ENCODE results near the gene UBASH3B. TPM values are rescaled to one million over a fixed set of nuclear protein-coding genes. Genes with fewer than 3 reads are reported as not detected.

UBASH3B gene
- total and polyA plus RNA-seq, 9 donors, result 3.8 to 11.1 (median 4.5) TPM

GRCh38 chr11:122803716-122804115 lies 148.2 kb downstream of the UBASH3B start:
- DNase-seq, result no peak
- H3K27ac ChIP-seq (ENCODE audit: low read length), result no peak overlapping the region
- peaks cover 10% of the 10 kb centered on the region for H3K4me1 ChIP-seq (ENCODE audit: control insufficient read depth, insufficient read depth, low read length)
- no peaks in the 10 kb centered on the region for H3K9me3 ChIP-seq (replicated peaks; ENCODE audit: control insufficient read depth, low read depth, low read length)
- no peak overlapping the region for H3K4me3 ChIP-seq (ENCODE audit: low read length)
- no peaks in the 10 kb centered on the region for H3K27me3 ChIP-seq (ENCODE audit: control insufficient read depth, insufficient read depth, low read length)
- WGBS (ENCODE audit: insufficient coverage), result 81% methylated on average over 3 of the region's 5 CpGs
- peaks cover 5% of the 10 kb centered on the region for H3K36me3 ChIP-seq (ENCODE audit: control insufficient read depth, insufficient read depth, low read length)

- H3K27me3 ChIP-seq (ENCODE audit: control insufficient read depth, insufficient read depth, low read length), result no peaks in the 10 kb centered on the region
- peaks cover 13% of the 10 kb centered on the region for H3K4me1 ChIP-seq (ENCODE audit: control insufficient read depth, insufficient read depth, low read length)
- H3K4me3 ChIP-seq (ENCODE audit: low read length), result no peak overlapping the region
- H3K9me3 ChIP-seq (replicated peaks; ENCODE audit: control insufficient read depth, low read depth, low read length), result no peaks in the 10 kb centered on the region
- DNase-seq, result no peak
- no peak overlapping the region for H3K27ac ChIP-seq (ENCODE audit: low read length)
- 50% methylated on average over 1 of the region's 4 CpGs for WGBS (ENCODE audit: insufficient coverage)
- peaks cover 4% of the 10 kb centered on the region for H3K36me3 ChIP-seq (ENCODE audit: control insufficient read depth, insufficient read depth, low read length)
These were observed 148.6 kb downstream of the UBASH3B start for GRCh38 chr11:122804161-122804560.

- H3K9me3 ChIP-seq (replicated peaks; ENCODE audit: control insufficient read depth, low read depth, low read length), result no peaks in the 10 kb centered on the region
- no peak overlapping the region for H3K4me3 ChIP-seq (ENCODE audit: low read length)
- WGBS (ENCODE audit: insufficient coverage), result 74% methylated on average over 6 of the region's 6 CpGs
- peaks cover 4% of the 10 kb centered on the region for H3K36me3 ChIP-seq (ENCODE audit: control insufficient read depth, insufficient read depth, low read length)
- no peak for DNase-seq
- H3K27ac ChIP-seq (ENCODE audit: low read length), result no peak overlapping the region
- H3K4me1 ChIP-seq (ENCODE audit: control insufficient read depth, insufficient read depth, low read length), result peaks cover 14% of the 10 kb centered on the region
- H3K27me3 ChIP-seq (ENCODE audit: control insufficient read depth, insufficient read depth, low read length), result no peaks in the 10 kb centered on the region
These were observed 149.3 kb downstream of the UBASH3B start for GRCh38 chr11:122804796-122805195.

- Histone ChIP-seq H3K27ac (ENCODE audit: low read length) (peak overlapping the region; percentile 88), H3K36me3 (ENCODE audit: control insufficient read depth, insufficient read depth, low read length) (peaks cover 6% of the 10 kb centered on the region), H3K4me3 (ENCODE audit: low read length) (no peak overlapping the region), H3K4me1 (ENCODE audit: control insufficient read depth, insufficient read depth, low read length) (peaks cover 10% of the 10 kb centered on the region), H3K9me3 (replicated peaks; ENCODE audit: control insufficient read depth, low read depth, low read length) (no peaks in the 10 kb centered on the region), H3K27me3 (ENCODE audit: control insufficient read depth, insufficient read depth, low read length) (no peaks in the 10 kb centered on the region)
- 65% methylated on average over 4 of the region's 8 CpGs for WGBS (ENCODE audit: insufficient coverage)
- DNase-seq, result peak; percentile 59
These were observed 152.4 kb downstream of the UBASH3B start for GRCh38 chr11:122807731-122808477.

GRCh38 chr11:122808478-122808869 lies 153.0 kb downstream of the UBASH3B start:
- Histone ChIP-seq H3K36me3 (ENCODE audit: control insufficient read depth, insufficient read depth, low read length) (peaks cover 3% of the 10 kb centered on the region), H3K27me3 (ENCODE audit: control insufficient read depth, insufficient read depth, low read length) (no peaks in the 10 kb centered on the region), H3K4me3 (ENCODE audit: low read length) (no peak overlapping the region), H3K4me1 (ENCODE audit: control insufficient read depth, insufficient read depth, low read length) (peaks cover 10% of the 10 kb centered on the region), H3K9me3 (replicated peaks; ENCODE audit: control insufficient read depth, low read depth, low read length) (no peaks in the 10 kb centered on the region), H3K27ac (ENCODE audit: low read length) (peak overlapping the region; percentile 88)
- peak; percentile 93 for DNase-seq
- no CpG with 5 or more reads among the region's 2 CpGs for whole genome bisulfite sequencing (ENCODE audit: insufficient coverage)

- Histone ChIP-seq H3K36me3 (ENCODE audit: control insufficient read depth, insufficient read depth, low read length) (peaks cover 3% of the 10 kb centered on the region), H3K4me1 (ENCODE audit: control insufficient read depth, insufficient read depth, low read length) (peaks cover 10% of the 10 kb centered on the region), H3K27ac (ENCODE audit: low read length) (no peak overlapping the region), H3K4me3 (ENCODE audit: low read length) (no peak overlapping the region), H3K27me3 (ENCODE audit: control insufficient read depth, insufficient read depth, low read length) (no peaks in the 10 kb centered on the region), H3K9me3 (replicated peaks; ENCODE audit: control insufficient read depth, low read depth, low read length) (no peaks in the 10 kb centered on the region)
- 40% methylated on average over 1 of the region's 3 CpGs for WGBS (ENCODE audit: insufficient coverage)
- DNase-seq, result no peak
These were observed 154.3 kb downstream of the UBASH3B start for GRCh38 chr11:122809866-122810265.

- Histone ChIP-seq H3K4me1 (ENCODE audit: control insufficient read depth, insufficient read depth, low read length) (peaks cover 10% of the 10 kb centered on the region), H3K36me3 (ENCODE audit: control insufficient read depth, insufficient read depth, low read length) (peaks cover 3% of the 10 kb centered on the region), H3K27me3 (ENCODE audit: control insufficient read depth, insufficient read depth, low read length) (no peaks in the 10 kb centered on the region), H3K4me3 (ENCODE audit: low read length) (no peak overlapping the region), H3K9me3 (replicated peaks; ENCODE audit: control insufficient read depth, low read depth, low read length) (no peaks in the 10 kb centered on the region), H3K27ac (ENCODE audit: low read length) (no peak overlapping the region)
- WGBS (ENCODE audit: insufficient coverage), result no CpG with 5 or more reads among the region's 2 CpGs
- no peak for DNase-seq
These were observed 156.2 kb downstream of the UBASH3B start for GRCh38 chr11:122811721-122812120.

GRCh38 chr11:122812638-122813037 lies 157.1 kb downstream of the UBASH3B start:
- Histone ChIP-seq H3K4me3 (ENCODE audit: low read length) (no peak overlapping the region), H3K4me1 (ENCODE audit: control insufficient read depth, insufficient read depth, low read length) (peaks cover 10% of the 10 kb centered on the region), H3K9me3 (replicated peaks; ENCODE audit: control insufficient read depth, low read depth, low read length) (no peaks in the 10 kb centered on the region), H3K27ac (ENCODE audit: low read length) (no peak overlapping the region), H3K36me3 (ENCODE audit: control insufficient read depth, insufficient read depth, low read length) (peaks cover 3% of the 10 kb centered on the region), H3K27me3 (ENCODE audit: control insufficient read depth, insufficient read depth, low read length) (no peaks in the 10 kb centered on the region)
- no peak for DNase-seq
- 36% methylated on average over 3 of the region's 4 CpGs for WGBS (ENCODE audit: insufficient coverage)

GRCh38 chr11:122813176-122813893 lies 157.8 kb downstream of the UBASH3B start:
- no peak overlapping the region for H3K27ac ChIP-seq (ENCODE audit: low read length)
- H3K4me1 ChIP-seq (ENCODE audit: control insufficient read depth, insufficient read depth, low read length), result peaks cover 6% of the 10 kb centered on the region
- no peak for DNase-seq
- peaks cover 3% of the 10 kb centered on the region for H3K36me3 ChIP-seq (ENCODE audit: control insufficient read depth, insufficient read depth, low read length)
- WGBS (ENCODE audit: insufficient coverage), result 59% methylated on average over 2 of the region's 8 CpGs
- no peaks in the 10 kb centered on the region for H3K27me3 ChIP-seq (ENCODE audit: control insufficient read depth, insufficient read depth, low read length)
- H3K9me3 ChIP-seq (replicated peaks; ENCODE audit: control insufficient read depth, low read depth, low read length), result no peaks in the 10 kb centered on the region
- H3K4me3 ChIP-seq (ENCODE audit: low read length), result no peak overlapping the region

- H3K27ac ChIP-seq (ENCODE audit: low read length), result no peak overlapping the region
- H3K4me3 ChIP-seq (ENCODE audit: low read length), result no peak overlapping the region
- H3K9me3 ChIP-seq (replicated peaks; ENCODE audit: control insufficient read depth, low read depth, low read length), result peaks cover 2% of the 10 kb centered on the region
- no CpG with 5 or more reads among the region's 1 CpG for WGBS (ENCODE audit: insufficient coverage)
- peaks cover 4% of the 10 kb centered on the region for H3K4me1 ChIP-seq (ENCODE audit: control insufficient read depth, insufficient read depth, low read length)
- DNase-seq, result peak; percentile 69
- peaks cover 3% of the 10 kb centered on the region for H3K36me3 ChIP-seq (ENCODE audit: control insufficient read depth, insufficient read depth, low read length)
- no peaks in the 10 kb centered on the region for H3K27me3 ChIP-seq (ENCODE audit: control insufficient read depth, insufficient read depth, low read length)
These were observed 158.4 kb downstream of the UBASH3B start for GRCh38 chr11:122813894-122814270.

Data from muscle of leg (tissue), 11 donors.